ENCODE measurements around the gene ADIPOR2. TPM values are rescaled to one million over a fixed set of nuclear protein-coding genes. Genes with fewer than 3 reads are reported as not detected.
A peak's percentile ranks its signal among the peaks of the same experiment; 100 is the strongest.
"Not testable (repeated sequence)": the region's sequence is repeated elsewhere in the genome, so short reads cannot be mapped to it uniquely, and the experiment has no call there.

ADIPOR2 gene
- total RNA-seq, 1 experiment from 2014 or later = 45.3 TPM

- not testable (repeated sequence) for H2BK120ac ChIP-seq (ENCODE audit: low read depth, low read length, poor library complexity, severe bottlenecking); H3K4me2 ChIP-seq (ENCODE audit: insufficient read depth, insufficient read length, low read length); H2AFZ ChIP-seq (ENCODE audit: low read length); H2BK5ac ChIP-seq (ENCODE audit: insufficient read length, low read length); H3K27me3 ChIP-seq (ENCODE audit: insufficient read depth, low read length); H4K91ac ChIP-seq (ENCODE audit: insufficient read length, low read depth, low read length); H4K8ac ChIP-seq (replicated peaks; ENCODE audit: insufficient read length, low read depth, low read length); H2BK20ac ChIP-seq (ENCODE audit: low read depth, low read length, poor library complexity, severe bottlenecking); H4K20me1 ChIP-seq (ENCODE audit: control insufficient read depth, insufficient read depth, insufficient read length); H2BK12ac ChIP-seq (ENCODE audit: insufficient read length, low read depth, low read length); H3K4me1 ChIP-seq (ENCODE audit: insufficient read depth, low read length); H3K14ac ChIP-seq (ENCODE audit: insufficient read depth, low read length); H3K23ac ChIP-seq (ENCODE audit: insufficient read length, low read depth, low read length); H3K18ac ChIP-seq (ENCODE audit: insufficient read length, low read depth, low read length); H3K23me2 ChIP-seq (ENCODE audit: insufficient read length, low read depth, low read length, poor library complexity, severe bottlenecking); H2BK15ac ChIP-seq (ENCODE audit: low read depth, low read length); H3K79me1 ChIP-seq (ENCODE audit: insufficient read depth, low read depth, low read length, poor library complexity, severe bottlenecking); H3K4ac ChIP-seq (ENCODE audit: low read depth, low read length); H3K27me3 Mint-ChIP-seq (ENCODE audit: low read depth); H3K9ac ChIP-seq (ENCODE audit: extremely low read depth, insufficient read length, low read length); H3T11ph ChIP-seq (ENCODE audit: low read length); H4K5ac ChIP-seq (ENCODE audit: insufficient read length, low read depth, low read length); H3K4me3 Mint-ChIP-seq; H3K9me3 ChIP-seq (ENCODE audit: control insufficient read depth, low read depth, low read length); DNase-seq; H2AK5ac ChIP-seq (ENCODE audit: insufficient read length, low read length); H3K27ac ChIP-seq (ENCODE audit: insufficient read length, low read depth, low read length); H3K56ac ChIP-seq (ENCODE audit: insufficient read length, low read depth, low read length)
- peaks cover 29 to 41% (median 40%) of the 10 kb centered on the region in 3 experiments for H3K36me3 Mint-ChIP-seq (ENCODE audit: insufficient read depth in 1 of 3, low read depth in 3 of 3)
- H3K79me2 ChIP-seq (ENCODE audit: insufficient read depth, low read length) = peaks cover 30% of the 10 kb centered on the region; the same call in 1 of the 2 replicates
- H3K4me1 Mint-ChIP-seq = peaks cover 2 to 12% of the 10 kb centered on the region in 2 experiments; a peak in 2 of 4 replicates
- peaks cover 13 to 28% of the 10 kb centered on the region in 2 experiments for H3K9me3 Mint-ChIP-seq
- WGBS (ENCODE audit: extremely low coverage, insufficient read length, low lambda C conversion rate) = no CpG with 5 or more reads among the region's 5 CpGs
- H3K27ac Mint-ChIP-seq = peak overlapping the region in 1 of 3 experiments; percentile 86; a peak in 1 of 7 replicates
Measured at GRCh38 chr12:1712305-1712704, 21.4 kb downstream of the ADIPOR2 start.

DNA sequence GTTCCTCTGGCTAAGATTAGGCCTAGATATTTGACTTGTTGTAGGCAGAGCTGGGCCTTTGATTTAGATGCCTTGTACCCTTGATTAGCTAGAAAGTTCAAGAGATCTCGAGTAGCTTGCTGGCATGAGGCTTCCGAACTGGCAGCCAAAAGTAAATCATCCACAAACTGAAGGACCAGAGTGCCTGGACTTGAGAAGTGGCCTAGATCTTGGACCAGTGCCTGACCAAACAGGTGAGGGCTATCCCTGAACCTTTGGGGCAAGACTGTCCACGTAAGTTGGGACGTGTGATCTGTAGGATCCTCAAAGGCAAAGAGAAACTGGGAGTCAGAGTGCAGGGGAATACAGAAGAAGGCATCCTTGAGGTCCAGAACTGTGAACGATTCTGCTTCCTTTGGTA is 22.0 kb downstream of the ADIPOR2 start:
- H3K4me3 Mint-ChIP-seq; H4K20me1 ChIP-seq (ENCODE audit: control insufficient read depth, insufficient read depth, insufficient read length): not testable (repeated sequence)

More for the DNA sequence above, 22.0 kb downstream of the ADIPOR2 start:
- H3K27ac ChIP-seq (ENCODE audit: insufficient read length, low read depth, low read length); H2BK20ac ChIP-seq (ENCODE audit: low read depth, low read length, poor library complexity, severe bottlenecking); H3K23me2 ChIP-seq (ENCODE audit: insufficient read length, low read depth, low read length, poor library complexity, severe bottlenecking); H3K4ac ChIP-seq (ENCODE audit: low read depth, low read length); H3K23ac ChIP-seq (ENCODE audit: insufficient read length, low read depth, low read length); H2BK15ac ChIP-seq (ENCODE audit: low read depth, low read length); H3K27me3 ChIP-seq (ENCODE audit: insufficient read depth, low read length); H2AFZ ChIP-seq (ENCODE audit: low read length); H4K91ac ChIP-seq (ENCODE audit: insufficient read length, low read depth, low read length); H2AK5ac ChIP-seq (ENCODE audit: insufficient read length, low read length); H2BK5ac ChIP-seq (ENCODE audit: insufficient read length, low read length); H3K18ac ChIP-seq (ENCODE audit: insufficient read length, low read depth, low read length); H3K4me2 ChIP-seq (ENCODE audit: insufficient read depth, insufficient read length, low read length); H2BK120ac ChIP-seq (ENCODE audit: low read depth, low read length, poor library complexity, severe bottlenecking); DNase-seq; H3K9me3 ChIP-seq (ENCODE audit: control insufficient read depth, low read depth, low read length); H3K79me1 ChIP-seq (ENCODE audit: insufficient read depth, low read depth, low read length, poor library complexity, severe bottlenecking); H2BK12ac ChIP-seq (ENCODE audit: insufficient read length, low read depth, low read length); H3K56ac ChIP-seq (ENCODE audit: insufficient read length, low read depth, low read length); H4K8ac ChIP-seq (replicated peaks; ENCODE audit: insufficient read length, low read depth, low read length); H3K9ac ChIP-seq (ENCODE audit: extremely low read depth, insufficient read length, low read length); H3T11ph ChIP-seq (ENCODE audit: low read length); H3K27me3 Mint-ChIP-seq (ENCODE audit: low read depth); H3K14ac ChIP-seq (ENCODE audit: insufficient read depth, low read length); H4K5ac ChIP-seq (ENCODE audit: insufficient read length, low read depth, low read length); H3K4me1 ChIP-seq (ENCODE audit: insufficient read depth, low read length): not testable (repeated sequence)
- peaks cover 2 to 12% of the 10 kb centered on the region in 2 experiments; a peak in 2 of 4 replicates for H3K4me1 Mint-ChIP-seq
- H3K27ac Mint-ChIP-seq = peak overlapping the region in 1 of 3 experiments; percentile 86; a peak in 3 of 7 replicates
- peaks cover 27% of the 10 kb centered on the region; the same call in 1 of the 2 replicates for H3K79me2 ChIP-seq (ENCODE audit: insufficient read depth, low read length)
- WGBS (ENCODE audit: extremely low coverage, insufficient read length, low lambda C conversion rate) = no CpG with 5 or more reads among the region's 5 CpGs
- peaks cover 29 to 41% (median 40%) of the 10 kb centered on the region in 3 experiments for H3K36me3 Mint-ChIP-seq (ENCODE audit: insufficient read depth in 1 of 3, low read depth in 3 of 3)
- H3K9me3 Mint-ChIP-seq = peaks cover 13 to 28% of the 10 kb centered on the region in 2 experiments
